ENCODE measurements around the gene USP25. TPM values are rescaled to one million over a fixed set of nuclear protein-coding genes. Genes with fewer than 3 reads are reported as not detected.

Gene USP25
- total and polyA plus RNA-seq, 2 donors (not counting 1 experiment from before 2014, with no cell fraction given), result 40.6 to 65.7 TPM

- no peaks in the 10 kb centered on the region for H3K4me1 ChIP-seq (ENCODE audit: control insufficient read depth, extremely low read depth, insufficient read depth, low read length)
- no peak overlapping the region for H3K27ac ChIP-seq (ENCODE audit: insufficient read depth, low read length)
- no peaks in the 10 kb centered on the region for H3K36me3 ChIP-seq (ENCODE audit: control insufficient read depth, insufficient read depth, low read length)
- H2AFZ ChIP-seq (ENCODE audit: low read length), result no peak overlapping the region
- H4K20me1 ChIP-seq (ENCODE audit: control insufficient read depth, extremely low read depth, insufficient read depth, low read length), result no peaks in the 10 kb centered on the region
- H3K4me2 ChIP-seq (ENCODE audit: extremely low read depth, insufficient read depth, low read length), result no peak overlapping the region
- H3K9me3 ChIP-seq (ENCODE audit: control insufficient read depth, insufficient read depth, low read depth, low read length), result no peaks in the 10 kb centered on the region
- TF ChIP-seq CTCF (conservative IDR thresholded peaks at IDR 0.05 in 1 of 2, IDR thresholded peaks at IDR 0.05 in 1 of 2; ENCODE audit: low read depth in 1 of 2, low read length in 2 of 2) (no peak), EZH2 (IDR thresholded peaks at IDR 0.05; ENCODE audit: low read length, missing control alignments) (no peak)
- no peak for DNase-seq (ENCODE audit: low read depth in 2 of 2)
- H3K9ac ChIP-seq (ENCODE audit: insufficient read depth, low read length), result no peak overlapping the region
- H3K27me3 ChIP-seq (ENCODE audit: control insufficient read depth, insufficient read depth, low read length), result no peaks in the 10 kb centered on the region
- H3K4me3 ChIP-seq (replicated peaks in 1 of 4; ENCODE audit: control extremely low read depth in 1 of 4, insufficient read depth in 1 of 4, low read depth in 3 of 4, low read length in 4 of 4), result no peak overlapping the region
- no peaks in the 10 kb centered on the region for H3K79me2 ChIP-seq (ENCODE audit: control insufficient read depth, insufficient read depth, low read length)
These were observed 122.4 kb downstream of the USP25 start for GRCh38 chr21:15852146-15852545.

- Histone ChIP-seq H3K27me3 (ENCODE audit: control insufficient read depth, insufficient read depth, low read length) (no peaks in the 10 kb centered on the region), H3K27ac (ENCODE audit: insufficient read depth, low read length) (no peak overlapping the region), H3K4me1 (ENCODE audit: control insufficient read depth, extremely low read depth, insufficient read depth, low read length) (no peaks in the 10 kb centered on the region), H4K20me1 (ENCODE audit: control insufficient read depth, extremely low read depth, insufficient read depth, low read length) (no peaks in the 10 kb centered on the region), H3K4me2 (ENCODE audit: extremely low read depth, insufficient read depth, low read length) (no peak overlapping the region), H3K9ac (ENCODE audit: insufficient read depth, low read length) (no peak overlapping the region), H3K36me3 (ENCODE audit: control insufficient read depth, insufficient read depth, low read length) (no peaks in the 10 kb centered on the region), H2AFZ (ENCODE audit: low read length) (no peak overlapping the region), H3K4me3 (replicated peaks in 1 of 4; ENCODE audit: control extremely low read depth in 1 of 4, insufficient read depth in 1 of 4, low read depth in 3 of 4, low read length in 4 of 4) (no peak overlapping the region), H3K9me3 (ENCODE audit: control insufficient read depth, insufficient read depth, low read depth, low read length) (no peaks in the 10 kb centered on the region), H3K79me2 (ENCODE audit: control insufficient read depth, insufficient read depth, low read length) (no peaks in the 10 kb centered on the region)
- TF ChIP-seq CTCF (conservative IDR thresholded peaks at IDR 0.05 in 1 of 2, IDR thresholded peaks at IDR 0.05 in 1 of 2; ENCODE audit: low read depth in 1 of 2, low read length in 2 of 2), result no peak
- TF ChIP-seq EZH2 (IDR thresholded peaks at IDR 0.05; ENCODE audit: low read length, missing control alignments), result no peak
- DNase-seq (ENCODE audit: low read depth in 2 of 2), result no peak
These were observed 123.3 kb downstream of the USP25 start for GRCh38 chr21:15853126-15853525.

- H3K27me3 ChIP-seq (ENCODE audit: control insufficient read depth, insufficient read depth, low read length), result no peaks in the 10 kb centered on the region
- DNase-seq (ENCODE audit: low read depth in 2 of 2), result no peak
- TF ChIP-seq EZH2 (IDR thresholded peaks at IDR 0.05; ENCODE audit: low read length, missing control alignments), result no peak
- no peak for TF ChIP-seq CTCF (conservative IDR thresholded peaks at IDR 0.05 in 1 of 2, IDR thresholded peaks at IDR 0.05 in 1 of 2; ENCODE audit: low read depth in 1 of 2, low read length in 2 of 2)
These were observed 127.0 kb downstream of the USP25 start for GRCh38 chr21:15856813-15857212.

More at GRCh38 chr21:15856813-15857212, 127.0 kb downstream of the USP25 start:
- Histone ChIP-seq H4K20me1 (ENCODE audit: control insufficient read depth, extremely low read depth, insufficient read depth, low read length) (no peaks in the 10 kb centered on the region), H3K36me3 (ENCODE audit: control insufficient read depth, insufficient read depth, low read length) (no peaks in the 10 kb centered on the region), H3K9ac (ENCODE audit: insufficient read depth, low read length) (no peak overlapping the region), H3K4me3 (replicated peaks in 1 of 4; ENCODE audit: control extremely low read depth in 1 of 4, insufficient read depth in 1 of 4, low read depth in 3 of 4, low read length in 4 of 4) (no peak overlapping the region), H3K27ac (ENCODE audit: insufficient read depth, low read length) (no peak overlapping the region), H3K79me2 (ENCODE audit: control insufficient read depth, insufficient read depth, low read length) (no peaks in the 10 kb centered on the region), H2AFZ (ENCODE audit: low read length) (no peak overlapping the region), H3K4me2 (ENCODE audit: extremely low read depth, insufficient read depth, low read length) (no peak overlapping the region), H3K9me3 (ENCODE audit: control insufficient read depth, insufficient read depth, low read depth, low read length) (no peaks in the 10 kb centered on the region), H3K4me1 (ENCODE audit: control insufficient read depth, extremely low read depth, insufficient read depth, low read length) (no peaks in the 10 kb centered on the region)
